ENCODE results near the gene ABCF2.
A peak's percentile ranks its signal among the peaks of the same experiment; 100 is the strongest.

ABCF2 gene

GRCh38 chr7:151204383-151205032 lies 22.5 kb downstream of the ABCF2 start:
- ATAC-seq (no peak), DNase-seq (no peak)
- Mint-ChIP-seq H3K9me3 (no peaks in the 10 kb centered on the region), H3K4me1 (peaks cover 29% of the 10 kb centered on the region), H3K27me3 (peaks cover 9% of the 10 kb centered on the region), H3K27ac (no peak overlapping the region), H3K4me3 (no peak overlapping the region)

- peaks cover 21% of the 10 kb centered on the region for H3K4me1 Mint-ChIP-seq
Observed at GRCh38 chr7:151202836-151203235, 24.2 kb downstream of the ABCF2 start.

GRCh38 chr7:151201751-151202150 lies 25.3 kb downstream of the ABCF2 start:
- no peaks in the 10 kb centered on the region for H3K9me3 Mint-ChIP-seq
- peaks cover 9% of the 10 kb centered on the region for H3K27me3 Mint-ChIP-seq
- peaks cover 10% of the 10 kb centered on the region for H3K4me1 Mint-ChIP-seq
- no peak for ATAC-seq
- no peak for DNase-seq
- H3K4me3 Mint-ChIP-seq: no peak overlapping the region
- no peak overlapping the region for H3K27ac Mint-ChIP-seq

More at GRCh38 chr7:151202836-151203235, 24.2 kb downstream of the ABCF2 start:
- Mint-ChIP-seq H3K4me3 (no peak overlapping the region), H3K9me3 (no peaks in the 10 kb centered on the region), H3K27me3 (peaks cover 9% of the 10 kb centered on the region), H3K27ac (peak overlapping the region in 1 of 2 donors; percentile 42)
- DNase-seq: no peak
- no peak for ATAC-seq

GRCh38 chr7:151201344-151201743 lies 25.7 kb downstream of the ABCF2 start:
- Mint-ChIP-seq H3K9me3 (no peaks in the 10 kb centered on the region), H3K4me3 (no peak overlapping the region), H3K27ac (peak overlapping the region; percentile 1 to 27), H3K27me3 (peaks cover 9% of the 10 kb centered on the region), H3K4me1 (peaks cover 6% of the 10 kb centered on the region)
- DNase-seq (no peak), ATAC-seq (no peak)

GRCh38 chr7:151198945-151199848 lies 27.8 kb downstream of the ABCF2 start:
- Mint-ChIP-seq H3K27ac (no peak overlapping the region), H3K9me3 (no peaks in the 10 kb centered on the region), H3K4me3 (no peak overlapping the region), H3K4me1 (peaks cover 4% of the 10 kb centered on the region), H3K27me3 (peaks cover 9% of the 10 kb centered on the region)
- ATAC-seq (no peak), DNase-seq (no peak)

- H3K27me3 Mint-ChIP-seq: peaks cover 9% of the 10 kb centered on the region
- ATAC-seq: no peak
- no peak overlapping the region for H3K4me3 Mint-ChIP-seq
- H3K27ac Mint-ChIP-seq: no peak overlapping the region
- no peaks in the 10 kb centered on the region for H3K9me3 Mint-ChIP-seq
- peaks cover 6% of the 10 kb centered on the region for H3K4me1 Mint-ChIP-seq
- DNase-seq: no peak
Observed at GRCh38 chr7:151197932-151198331, 29.1 kb downstream of the ABCF2 start.

GRCh38 chr7:151195616-151196450 lies 31.2 kb downstream of the ABCF2 start:
- Mint-ChIP-seq H3K27me3 (no peaks in the 10 kb centered on the region), H3K4me1 (peaks cover 6% of the 10 kb centered on the region), H3K27ac (no peak overlapping the region), H3K4me3 (no peak overlapping the region), H3K9me3 (no peaks in the 10 kb centered on the region)
- no peak for DNase-seq
- ATAC-seq: no peak

GRCh38 chr7:151194188-151194587 lies 32.8 kb downstream of the ABCF2 start:
- no peaks in the 10 kb centered on the region for H3K9me3 Mint-ChIP-seq
- H3K27me3 Mint-ChIP-seq: no peaks in the 10 kb centered on the region
- ATAC-seq: no peak
- no peak for DNase-seq
- peaks cover 6% of the 10 kb centered on the region for H3K4me1 Mint-ChIP-seq
- H3K4me3 Mint-ChIP-seq: no peak overlapping the region
- no peak overlapping the region for H3K27ac Mint-ChIP-seq

GRCh38 chr7:151193203-151193978 lies 33.6 kb downstream of the ABCF2 start:
- no peak for ATAC-seq
- Mint-ChIP-seq H3K4me1 (peaks cover 6% of the 10 kb centered on the region), H3K27ac (peak overlapping the region in 1 of 2 donors; percentile 28), H3K27me3 (no peaks in the 10 kb centered on the region), H3K4me3 (no peak overlapping the region), H3K9me3 (no peaks in the 10 kb centered on the region)
- DNase-seq: no peak

GRCh38 chr7:151192002-151192539 lies 34.9 kb downstream of the ABCF2 start:
- ATAC-seq: no peak
- no peak overlapping the region for H3K27ac Mint-ChIP-seq
- no peaks in the 10 kb centered on the region for H3K9me3 Mint-ChIP-seq
- DNase-seq: no peak
- no peaks in the 10 kb centered on the region for H3K27me3 Mint-ChIP-seq
- H3K4me3 Mint-ChIP-seq: no peak overlapping the region
- peaks cover 10% of the 10 kb centered on the region for H3K4me1 Mint-ChIP-seq

GRCh38 chr7:151191544-151191943 lies 35.5 kb downstream of the ABCF2 start:
- DNase-seq (no peak), ATAC-seq (no peak)
- no peak overlapping the region for H3K4me3 Mint-ChIP-seq
- H3K9me3 Mint-ChIP-seq: no peaks in the 10 kb centered on the region
- no peak overlapping the region for H3K27ac Mint-ChIP-seq
- H3K4me1 Mint-ChIP-seq: peaks cover 10% of the 10 kb centered on the region
- no peaks in the 10 kb centered on the region for H3K27me3 Mint-ChIP-seq

- DNase-seq: no peak
- H3K27me3 Mint-ChIP-seq: no peaks in the 10 kb centered on the region
- H3K9me3 Mint-ChIP-seq: no peaks in the 10 kb centered on the region
- H3K27ac Mint-ChIP-seq: peak overlapping the region in 1 of 2 donors; percentile 38
- no peak overlapping the region for H3K4me3 Mint-ChIP-seq
- ATAC-seq: no peak
- H3K4me1 Mint-ChIP-seq: peaks cover 4% of the 10 kb centered on the region
Observed at GRCh38 chr7:151189038-151189437, 38.0 kb downstream of the ABCF2 start.

GRCh38 chr7:151188252-151188542 lies 38.8 kb downstream of the ABCF2 start:
- DNase-seq (no peak), ATAC-seq (no peak)
- no peaks in the 10 kb centered on the region for H3K27me3 Mint-ChIP-seq
- H3K4me1 Mint-ChIP-seq: peaks cover 4% of the 10 kb centered on the region
- no peaks in the 10 kb centered on the region for H3K9me3 Mint-ChIP-seq
- H3K27ac Mint-ChIP-seq: no peak overlapping the region
- no peak overlapping the region for H3K4me3 Mint-ChIP-seq

- Mint-ChIP-seq H3K9me3 (no peaks in the 10 kb centered on the region), H3K4me1 (peaks cover 4% of the 10 kb centered on the region), H3K4me3 (no peak overlapping the region), H3K27ac (no peak overlapping the region), H3K27me3 (no peaks in the 10 kb centered on the region)
- DNase-seq (no peak), ATAC-seq (no peak)
Observed at GRCh38 chr7:151187409-151188251, 39.4 kb downstream of the ABCF2 start.
